ENCODE results near the gene CDCA4.

GRCh38 chr14:105065280-105066228 is 44.7 kb upstream of the CDCA4 start, which contains the start of gene GPR132:
- TF ChIP-seq, protein P1, sequence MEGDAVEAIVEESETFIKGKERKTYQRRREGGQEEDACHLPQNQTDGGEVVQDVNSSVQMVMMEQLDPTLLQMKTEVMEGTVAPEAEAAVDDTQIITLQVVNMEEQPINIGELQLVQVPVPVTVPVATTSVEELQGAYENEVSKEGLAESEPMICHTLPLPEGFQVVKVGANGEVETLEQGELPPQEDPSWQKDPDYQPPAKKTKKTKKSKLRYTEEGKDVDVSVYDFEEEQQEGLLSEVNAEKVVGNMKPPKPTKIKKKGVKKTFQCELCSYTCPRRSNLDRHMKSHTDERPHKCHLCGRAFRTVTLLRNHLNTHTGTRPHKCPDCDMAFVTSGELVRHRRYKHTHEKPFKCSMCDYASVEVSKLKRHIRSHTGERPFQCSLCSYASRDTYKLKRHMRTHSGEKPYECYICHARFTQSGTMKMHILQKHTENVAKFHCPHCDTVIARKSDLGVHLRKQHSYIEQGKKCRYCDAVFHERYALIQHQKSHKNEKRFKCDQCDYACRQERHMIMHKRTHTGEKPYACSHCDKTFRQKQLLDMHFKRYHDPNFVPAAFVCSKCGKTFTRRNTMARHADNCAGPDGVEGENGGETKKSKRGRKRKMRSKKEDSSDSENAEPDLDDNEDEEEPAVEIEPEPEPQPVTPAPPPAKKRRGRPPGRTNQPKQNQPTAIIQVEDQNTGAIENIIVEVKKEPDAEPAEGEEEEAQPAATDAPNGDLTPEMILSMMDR (IDR thresholded peaks at IDR 0.05; ENCODE audit: low read length): no peak
- no peak for TF ChIP-seq EZH2 (IDR thresholded peaks at IDR 0.05; ENCODE audit: borderline replicate concordance, low read length)
